CD4-positive, alpha-beta T cell (primary cell): ENCODE measurements around the gene PARD3B. TPM values are rescaled to one million over a fixed set of nuclear protein-coding genes. Genes with fewer than 3 reads are reported as not detected.

Source experiments
- ATAC-seq: fragments of 200-7000 bp; cut with Tn5 transposase; one replicate; pipeline ENCODE4 v1.10.0; 2022; ENCODE audit warnings: mild to moderate bottlenecking; ENCODE audit not compliant: poor library complexity
- CTCF ChIA-PET: fragments of 350-600 bp; sonication (Branson Sonifier 250); formaldehyde crosslinking; loops from one replicate; lab custom pipeline; 2021; ENCODE audit warnings: antibody characterized with exemption, inconsistent platforms; lab: Charles Lee
- POLR2A ChIA-PET: fragments of 350-600 bp; sonication (Branson Sonifier 250); formaldehyde crosslinking; loops from one replicate; lab custom pipeline; 2021; ENCODE audit warnings: antibody characterized with exemption, inconsistent platforms; lab: Charles Lee
- DNase-seq, 14 experiments: peaks; one replicate each; pipeline ENCODE4 v3.0.0-alpha.2; 2013 to 2020; ENCODE audit warnings: mixed read lengths in 2 of 14
- H3K27ac ChIP-seq, 2 donors: one replicate each; pipeline versions ENCODE4 v1.5.1 to v1.7.0; 2013; ENCODE audit warnings: low read length in 2 of 2, low read depth in 1 of 2, mild to moderate bottlenecking in 1 of 2
- H3K27me3 ChIP-seq, 2 experiments: 1 replicate in 1 of 2; 2 replicates in 1 of 2; pipeline versions ENCODE4 v1.6.1 to v1.7.0; 2013; ENCODE audit warnings: low read length in 2 of 2, control low read depth in 1 of 2, mild to moderate bottlenecking in 1 of 2, moderate library complexity in 1 of 2; ENCODE audit not compliant: insufficient read depth in 2 of 2, control insufficient read depth in 1 of 2
- H3K36me3 ChIP-seq: one replicate; pipeline ENCODE4 v1.6.1; 2013; ENCODE audit warnings: low read length, control low read depth; ENCODE audit not compliant: insufficient read depth
- H3K4me1 ChIP-seq: one replicate; pipeline ENCODE4 v1.6.1; 2013; ENCODE audit warnings: low read length, control low read depth; ENCODE audit not compliant: insufficient read depth
- H3K4me3 ChIP-seq: one replicate; pipeline ENCODE4 v1.5.1; 2013; ENCODE audit warnings: mild to moderate bottlenecking, low read length, moderate library complexity
- H3K9me3 ChIP-seq, 2 experiments: 1 replicate in 1 of 2; 2 replicates in 1 of 2; pipeline versions ENCODE4 v1.6.1 to v1.7.0; 2013; ENCODE audit warnings: low read length in 2 of 2, mild to moderate bottlenecking in 2 of 2, control low read depth in 1 of 2, moderate library complexity in 1 of 2; ENCODE audit not compliant: control insufficient read depth in 1 of 2, insufficient read depth in 1 of 2
- H3K27ac Mint-ChIP-seq: one replicate; pipeline ENCODE4 v1.8.0; 2020; ENCODE audit warnings: mixed read lengths
- H3K27me3 Mint-ChIP-seq: one replicate; pipeline ENCODE4 v1.8.0; 2021; ENCODE audit warnings: mixed read lengths
- H3K36me3 Mint-ChIP-seq: one replicate; pipeline ENCODE4 v1.8.0; 2021; ENCODE audit warnings: low read depth, mixed read lengths
- H3K4me1 Mint-ChIP-seq: one replicate; pipeline ENCODE4 v1.8.0; 2021; ENCODE audit warnings: low read depth, mixed read lengths
- H3K4me3 Mint-ChIP-seq: one replicate; pipeline ENCODE4 v1.8.0; 2020; ENCODE audit warnings: mild to moderate bottlenecking, mixed read lengths
- H3K9me3 Mint-ChIP-seq: one replicate; pipeline ENCODE4 v1.8.0; 2020; ENCODE audit warnings: mixed read lengths
- intact Hi-C, 2 experiments: fragments of 100-400 bp; cut with DNase I in 1 of 2; cut with micrococcal nuclease in 1 of 2; formaldehyde crosslinking; loops; one replicate each; pipeline versions ENCODE4 v1.15.1 to v1.9.0; 2023 to 2025; cut with DNase I, micrococcal nuclease
- total RNA-seq, 174 experiments: library from RNA in 2 of 174; stranded (reverse) in 2 of 174; gene quantifications; one replicate each; pipeline ENCODE4 v1.2.3 and lab custom pipeline; 2021 to 2026
- TF ChIP-seq, protein P1 (sequence below): fragments of 200-600 bp; IDR thresholded peaks from one replicate; pipeline ENCODE4 v1.8.0; 2022; ENCODE audit warnings: antibody characterized with exemption, mild to moderate bottlenecking

The PARD3B gene
- total RNA-seq, 2 experiments from 2014 or later: 0.87 to 1.9 TPM

DNA sequence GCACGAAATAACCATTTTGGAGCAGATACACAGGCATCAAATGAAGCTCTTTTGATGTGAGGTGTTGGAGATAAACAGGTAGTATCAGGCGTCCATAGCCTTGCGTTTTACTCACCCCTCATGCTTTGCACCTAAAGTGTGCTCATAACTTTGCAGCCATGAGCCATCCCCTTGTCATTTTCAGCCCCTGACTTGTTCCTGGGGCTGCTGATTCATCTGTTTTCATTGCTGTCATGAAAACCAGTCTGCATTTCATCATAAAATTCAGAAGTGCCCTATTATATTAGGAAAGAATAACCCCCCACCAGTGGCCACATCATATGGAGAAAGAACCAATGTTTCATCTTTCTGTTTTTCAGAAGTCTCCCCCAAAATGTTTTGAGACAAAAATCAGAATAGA, 807.3 kb downstream of the PARD3B start:
- Histone ChIP-seq H3K4me3 (no peak overlapping the region), H3K27ac (no peak overlapping the region), H3K4me1 (no peaks in the 10 kb centered on the region), H3K9me3 (no peaks in the 10 kb centered on the region), H3K27me3 (no peaks in the 10 kb centered on the region), H3K36me3 (no peaks in the 10 kb centered on the region)
- Mint-ChIP-seq H3K4me1 (no peaks in the 10 kb centered on the region), H3K36me3 (no peaks in the 10 kb centered on the region), H3K27me3 (no peaks in the 10 kb centered on the region), H3K9me3 (no peaks in the 10 kb centered on the region), H3K27ac (no peak overlapping the region), H3K4me3 (no peak overlapping the region)
- intact Hi-C loops: no loop called here
- CTCF ChIA-PET: no interaction called here
- TF ChIP-seq, protein P1, sequence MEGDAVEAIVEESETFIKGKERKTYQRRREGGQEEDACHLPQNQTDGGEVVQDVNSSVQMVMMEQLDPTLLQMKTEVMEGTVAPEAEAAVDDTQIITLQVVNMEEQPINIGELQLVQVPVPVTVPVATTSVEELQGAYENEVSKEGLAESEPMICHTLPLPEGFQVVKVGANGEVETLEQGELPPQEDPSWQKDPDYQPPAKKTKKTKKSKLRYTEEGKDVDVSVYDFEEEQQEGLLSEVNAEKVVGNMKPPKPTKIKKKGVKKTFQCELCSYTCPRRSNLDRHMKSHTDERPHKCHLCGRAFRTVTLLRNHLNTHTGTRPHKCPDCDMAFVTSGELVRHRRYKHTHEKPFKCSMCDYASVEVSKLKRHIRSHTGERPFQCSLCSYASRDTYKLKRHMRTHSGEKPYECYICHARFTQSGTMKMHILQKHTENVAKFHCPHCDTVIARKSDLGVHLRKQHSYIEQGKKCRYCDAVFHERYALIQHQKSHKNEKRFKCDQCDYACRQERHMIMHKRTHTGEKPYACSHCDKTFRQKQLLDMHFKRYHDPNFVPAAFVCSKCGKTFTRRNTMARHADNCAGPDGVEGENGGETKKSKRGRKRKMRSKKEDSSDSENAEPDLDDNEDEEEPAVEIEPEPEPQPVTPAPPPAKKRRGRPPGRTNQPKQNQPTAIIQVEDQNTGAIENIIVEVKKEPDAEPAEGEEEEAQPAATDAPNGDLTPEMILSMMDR: no peak
- DNase-seq: no peak
- POLR2A ChIA-PET: no interaction called here
- no peak for ATAC-seq

DNA sequence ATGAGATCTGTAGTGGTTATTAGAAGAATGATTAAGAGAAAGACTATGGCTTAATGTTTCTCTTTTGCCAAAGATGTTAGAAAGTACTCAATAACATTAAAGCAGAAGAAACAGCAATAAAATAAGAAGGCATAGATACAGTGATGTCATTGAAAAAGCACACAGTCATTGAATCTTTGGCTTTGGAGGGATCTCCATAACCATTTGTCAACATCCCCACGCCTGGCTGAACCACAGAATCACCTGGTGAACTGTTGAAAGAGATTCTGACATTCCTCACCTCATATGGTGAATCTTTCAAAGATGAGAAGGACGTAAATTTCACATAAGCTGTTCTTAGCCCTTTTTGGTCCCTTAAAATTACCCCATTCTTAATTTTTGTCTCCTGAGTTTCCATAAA, 812.5 kb downstream of the PARD3B start:
- intact Hi-C loops: no loop called here
- Histone ChIP-seq H3K4me3 (no peak overlapping the region), H3K9me3 (no peaks in the 10 kb centered on the region), H3K27me3 (no peaks in the 10 kb centered on the region), H3K4me1 (no peaks in the 10 kb centered on the region), H3K36me3 (no peaks in the 10 kb centered on the region), H3K27ac (no peak overlapping the region)
- peaks cover 6% of the 10 kb centered on the region for H3K27me3 Mint-ChIP-seq
- TF ChIP-seq, protein P1: no peak
- no peaks in the 10 kb centered on the region for H3K9me3 Mint-ChIP-seq
- ATAC-seq (no peak), DNase-seq (no peak)
- POLR2A ChIA-PET: interaction anchor here (0.6 kb wide), 1 partner anchor 11 kb away, joined by 3 read pairs; no protein-coding TSS in a partner anchor
- no peaks in the 10 kb centered on the region for H3K36me3 Mint-ChIP-seq
- H3K27ac Mint-ChIP-seq: no peak overlapping the region
- H3K4me1 Mint-ChIP-seq: no peaks in the 10 kb centered on the region
- no peak overlapping the region for H3K4me3 Mint-ChIP-seq
- CTCF ChIA-PET: no interaction called here

DNA sequence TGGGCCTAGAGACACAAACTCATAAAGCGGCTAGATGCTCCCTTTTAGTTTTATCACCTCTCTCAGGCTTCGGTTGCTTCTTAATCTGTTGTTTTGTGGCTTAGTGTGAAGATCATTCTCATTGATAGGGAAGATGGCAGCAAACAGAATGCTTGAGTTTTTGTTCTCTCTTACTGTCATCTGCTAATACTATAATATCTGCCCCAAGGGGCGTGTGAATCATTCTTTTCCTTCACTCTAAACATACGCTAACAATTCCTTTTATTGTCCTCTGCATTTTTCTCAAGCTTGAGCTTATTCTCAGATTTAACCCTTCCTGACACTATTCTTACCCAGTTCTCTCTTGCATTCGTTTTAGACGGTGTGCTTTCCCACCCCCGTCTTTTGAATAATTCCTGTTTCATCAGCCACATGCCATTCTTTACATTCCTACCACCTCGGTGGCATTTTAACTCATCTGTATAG, 813.1 kb downstream of the PARD3B start:
- peaks cover 6% of the 10 kb centered on the region for H3K27me3 Mint-ChIP-seq
- POLR2A ChIA-PET: no interaction called here
- H3K27ac Mint-ChIP-seq: no peak overlapping the region
- DNase-seq: no peak
- Histone ChIP-seq H3K9me3 (no peaks in the 10 kb centered on the region), H3K4me3 (no peak overlapping the region), H3K4me1 (no peaks in the 10 kb centered on the region), H3K36me3 (no peaks in the 10 kb centered on the region), H3K27ac (no peak overlapping the region), H3K27me3 (no peaks in the 10 kb centered on the region)
- intact Hi-C loops: no loop called here
- no peaks in the 10 kb centered on the region for H3K4me1 Mint-ChIP-seq
- no peak for ATAC-seq
- H3K36me3 Mint-ChIP-seq: no peaks in the 10 kb centered on the region
- H3K4me3 Mint-ChIP-seq: no peak overlapping the region
- no peaks in the 10 kb centered on the region for H3K9me3 Mint-ChIP-seq
- CTCF ChIA-PET: no interaction called here
- TF ChIP-seq, protein P1: no peak
